HCT116 (cell line): ENCODE data around the gene P3H3. TPM values are rescaled to one million over a fixed set of nuclear protein-coding genes. Genes with fewer than 3 reads are reported as not detected.
"Not testable (repeated sequence)": the region's sequence is repeated elsewhere in the genome, so short reads cannot be mapped to it uniquely, and the experiment has no call there.

Experiments
- ATAC-seq: fragments of 200-7000 bp; cut with Tn5 transposase; 2 replicates; pipeline ENCODE4 v1.9.1; 2020; ENCODE audit warnings: mild to moderate bottlenecking, moderate library complexity
- BruUV-seq: library from RNA; stranded (reverse); fragments of 400-500 nt; replicated peaks from 2 replicates; lab custom pipeline; 2021; lab: Mats Ljungman, UMichigan
- CTCF ChIA-PET: fragments of 300-600 bp; sonication (Branson Sonifier 250); formaldehyde crosslinking; loops from one replicate; lab custom pipeline; 2021; ENCODE audit warnings: antibody characterized with exemption; lab: Charles Lee
- POLR2A ChIA-PET: fragments of 300-600, 350-600 bp; sonication (Branson Sonifier 250); formaldehyde crosslinking; loops from one replicate; lab custom pipeline; 2021; ENCODE audit warnings: antibody characterized with exemption; lab: Charles Lee
- RAD21 ChIA-PET, 2 experiments: fragments of 300-600 bp; sonication (Branson Sonifier 250); formaldehyde crosslinking; loops; one replicate each; lab custom pipeline; 2023; ENCODE audit warnings: low total read pairs in 2 of 2; ENCODE audit not compliant: uncharacterized antibody in 2 of 2, unreplicated experiment in 2 of 2, low non-redundant PET in 1 of 2; lab: Charles Lee
- DNase-seq: peaks from one replicate; pipeline ENCODE4 v3.0.0-alpha.2; 2010; ENCODE audit warnings: low read depth, low spot score
- H2AFZ ChIP-seq: fragments of 200-600 bp; shearing (Covaris generic), sonication (generic); 2 replicates; pipeline ENCODE4 v1.6.1; 2017; ENCODE audit warnings: low read depth, mixed run types, mixed read lengths, antibody characterized with exemption, low read length; ENCODE audit not compliant: poor library complexity, severe bottlenecking
- H3K27ac ChIP-seq: 2 replicates; pipeline ENCODE4 v1.5.1; 2012; ENCODE audit warnings: low read depth, low read length
- H3K27me3 ChIP-seq: fragments of 200-600 bp; sonication (generic); 2 replicates; pipeline ENCODE4 v1.6.1; 2016; ENCODE audit warnings: mixed run types, low read length, mixed read lengths; ENCODE audit not compliant: insufficient read depth
- H3K36me3 ChIP-seq, 2 experiments: fragments of 200-500 bp in 1 of 2; fragments of 200-600 bp in 1 of 2; sonication (Bioruptor generic) in 1 of 2; sonication (generic) in 1 of 2; 2 replicates each; pipeline versions ENCODE4 v1.5.1 to v1.6.1; 2014 to 2016; ENCODE audit warnings: low read length in 2 of 2, inconsistent platforms in 1 of 2, mixed read lengths in 1 of 2, mixed run types in 1 of 2; ENCODE audit not compliant: insufficient read depth in 2 of 2, control insufficient read depth in 1 of 2
- H3K4me1 ChIP-seq, 2 experiments: fragments of 200-600 bp in 1 of 2; sonication (generic) in 1 of 2; 2 replicates each; pipeline versions ENCODE4 v1.5.1 to v1.6.1; 2012 to 2017; ENCODE audit warnings: low read length in 2 of 2, inconsistent platforms in 1 of 2, mild to moderate bottlenecking in 1 of 2, mixed read lengths in 1 of 2, mixed run types in 1 of 2, moderate library complexity in 1 of 2; ENCODE audit not compliant: insufficient read depth in 2 of 2, control insufficient read depth in 1 of 2
- H3K4me2 ChIP-seq: fragments of 200-600 bp; sonication (generic); 2 replicates; pipeline ENCODE4 v1.6.1; 2017; ENCODE audit warnings: mixed run types, low read length, mixed read lengths
- H3K4me3 ChIP-seq, 2 experiments: fragments of 200-600 bp in 1 of 2; sonication (generic) in 1 of 2; replicated peaks in 1 of 2; 2 replicates each; pipeline ENCODE4 v1.5.1; 2011 to 2016; ENCODE audit warnings: low read length in 2 of 2, control low read depth in 1 of 2, low read depth in 1 of 2, mild to moderate bottlenecking in 1 of 2, mixed read lengths in 1 of 2, mixed run types in 1 of 2
- H3K79me2 ChIP-seq: fragments of 200-600 bp; sonication (generic); 2 replicates; pipeline ENCODE4 v1.6.1; 2017; ENCODE audit warnings: mild to moderate bottlenecking, mixed run types, low read length, moderate library complexity, mixed read lengths; ENCODE audit not compliant: insufficient read depth
- H3K9ac ChIP-seq: fragments of 200-600 bp; sonication (generic); 2 replicates; pipeline ENCODE4 v1.6.1; 2016; ENCODE audit warnings: low read length, mixed read lengths
- H3K9me2 ChIP-seq: fragments of 200-600 bp; sonication (generic), shearing (Covaris generic); 2 replicates; pipeline ENCODE4 v1.6.1; 2017; ENCODE audit warnings: mixed run types, mild to moderate bottlenecking, moderate library complexity; ENCODE audit not compliant: insufficient read depth
- H3K9me3 ChIP-seq, 2 experiments: fragments of 200-500 bp in 1 of 2; fragments of 200-600 bp in 1 of 2; sonication (Bioruptor generic) in 1 of 2; sonication (generic) in 1 of 2; 2 replicates each; pipeline ENCODE4 v1.6.1; 2014 to 2017; ENCODE audit warnings: low read length in 2 of 2, mixed read lengths in 2 of 2, inconsistent platforms in 1 of 2, low read depth in 1 of 2, mild to moderate bottlenecking in 1 of 2, mixed run types in 1 of 2, moderate library complexity in 1 of 2; ENCODE audit not compliant: control insufficient read depth in 1 of 2, insufficient read depth in 1 of 2
- H4K20me1 ChIP-seq: fragments of 200-600 bp; sonication (generic), shearing (Covaris generic); 2 replicates; pipeline ENCODE4 v1.6.1; 2017; ENCODE audit warnings: mixed run types, mild to moderate bottlenecking, moderate library complexity; ENCODE audit not compliant: insufficient read depth
- intact Hi-C: fragments of 100-400 bp; cut with micrococcal nuclease; formaldehyde crosslinking; loops from 2 replicates; pipeline ENCODE4 v1.10.0; 2022
- total RNA-seq: library from RNA; stranded (reverse); gene quantifications from one replicate; pipeline ENCODE4 v1.2.1, GENCODE V29; 2021; ENCODE audit not compliant: unreplicated experiment

P3H3 gene
- total RNA-seq, 1 experiment from 2014 or later: 32.2 TPM

- H3K4me2 ChIP-seq, H3K27ac ChIP-seq, H3K9ac ChIP-seq, H3K4me3 ChIP-seq, H3K27me3 ChIP-seq, H3K9me3 ChIP-seq, H2AFZ ChIP-seq, CTCF ChIA-PET, BruUV-seq, H3K36me3 ChIP-seq, intact Hi-C loops, H3K9me2 ChIP-seq, RAD21 ChIA-PET, H4K20me1 ChIP-seq, ATAC-seq, POLR2A ChIA-PET, DNase-seq, H3K79me2 ChIP-seq: not testable (repeated sequence)
- H3K4me1 ChIP-seq: peaks cover 12 to 18% of the 10 kb centered on the region in 2 experiments
Measured at GRCh38 chr12:6888794-6889193, 60.6 kb downstream of the P3H3 start.

Other genes with a start within 250 kb of the P3H3 start
- 342 TPM for gene CHD4, start 221.0 kb upstream of the P3H3 start, total RNA-seq
- gene LPAR5, start 192.4 kb upstream of the P3H3 start, total RNA-seq: 5.2 TPM
- 1.0 TPM for gene ACRBP, start 181.0 kb upstream of the P3H3 start, total RNA-seq
- gene ING4, start 165.3 kb upstream of the P3H3 start, total RNA-seq: 17.9 TPM
- 73.4 TPM for gene ZNF384, start 139.0 kb upstream of the P3H3 start, total RNA-seq
- not detected for gene PIANP, start 127.6 kb upstream of the P3H3 start, total RNA-seq
- 67.8 TPM for gene COPS7A, start 104.4 kb upstream of the P3H3 start, total RNA-seq
- gene MLF2, start 75.3 kb upstream of the P3H3 start, total RNA-seq: 309 TPM
- gene PTMS, start 62.0 kb upstream of the P3H3 start, total RNA-seq: 494 TPM
- 3.3 TPM for gene LAG3, start 55.9 kb upstream of the P3H3 start, total RNA-seq
- gene CD4, start 38.9 kb upstream of the P3H3 start, total RNA-seq: 0.42 TPM
- 2.3 TPM for gene GPR162, start 6.6 kb upstream of the P3H3 start, total RNA-seq
- gene GNB3, start 12.5 kb downstream of the P3H3 start, total RNA-seq: 8.7 TPM
- gene CDCA3, start 22.9 kb downstream of the P3H3 start, total RNA-seq: 63.0 TPM
- 175 TPM for gene USP5, start 23.7 kb downstream of the P3H3 start, total RNA-seq
- gene TPI1, start 39.1 kb downstream of the P3H3 start, total RNA-seq: 1,068 TPM
- 10.0 TPM for gene SPSB2, start 44.9 kb downstream of the P3H3 start, total RNA-seq
- 8.0 TPM for gene LRRC23, start 76.4 kb downstream of the P3H3 start, total RNA-seq
- gene ENO2, start 86.2 kb downstream of the P3H3 start, total RNA-seq: 117 TPM
- 104 TPM for gene ATN1, start 99.6 kb downstream of the P3H3 start, total RNA-seq
- gene RNU7-1, start 115.4 kb downstream of the P3H3 start, total RNA-seq: not detected
- 202 TPM for gene C12orf57, start 115.6 kb downstream of the P3H3 start, total RNA-seq
- gene PTPN6, start 122.9 kb downstream of the P3H3 start, total RNA-seq: 47.7 TPM
- gene PHB2, start 142.3 kb downstream of the P3H3 start, total RNA-seq: 466 TPM
- gene EMG1, start 142.5 kb downstream of the P3H3 start, total RNA-seq: 111 TPM
- gene LPCAT3, start 190.1 kb downstream of the P3H3 start, total RNA-seq: 45.8 TPM
- gene C1S, start 232.3 kb downstream of the P3H3 start, total RNA-seq: 2.4 TPM